Umbilical cord (tissue), 2 donors: ENCODE results near the gene OCLN. TPM values are rescaled to one million over a fixed set of nuclear protein-coding genes. Genes with fewer than 3 reads are reported as not detected.
A peak's percentile ranks its signal among the peaks of the same experiment; 100 is the strongest.
"Not testable (repeated sequence)": the region's sequence is repeated elsewhere in the genome, so short reads cannot be mapped to it uniquely, and the experiment has no call there.

Experiments used
- DNase-seq: peaks from one replicate; pipeline ENCODE4 v3.0.0-alpha.2; 2015; ENCODE audit warnings: low spot score
- total RNA-seq: library from RNA; depleted of rRNA; stranded (reverse); fragments of >200 nt; gene quantifications from one replicate; pipeline ENCODE4 v1.2.3, GENCODE V29; 2014; ENCODE audit warnings: low replicate concordance; ENCODE audit not compliant: insufficient read depth

OCLN gene, protein sequence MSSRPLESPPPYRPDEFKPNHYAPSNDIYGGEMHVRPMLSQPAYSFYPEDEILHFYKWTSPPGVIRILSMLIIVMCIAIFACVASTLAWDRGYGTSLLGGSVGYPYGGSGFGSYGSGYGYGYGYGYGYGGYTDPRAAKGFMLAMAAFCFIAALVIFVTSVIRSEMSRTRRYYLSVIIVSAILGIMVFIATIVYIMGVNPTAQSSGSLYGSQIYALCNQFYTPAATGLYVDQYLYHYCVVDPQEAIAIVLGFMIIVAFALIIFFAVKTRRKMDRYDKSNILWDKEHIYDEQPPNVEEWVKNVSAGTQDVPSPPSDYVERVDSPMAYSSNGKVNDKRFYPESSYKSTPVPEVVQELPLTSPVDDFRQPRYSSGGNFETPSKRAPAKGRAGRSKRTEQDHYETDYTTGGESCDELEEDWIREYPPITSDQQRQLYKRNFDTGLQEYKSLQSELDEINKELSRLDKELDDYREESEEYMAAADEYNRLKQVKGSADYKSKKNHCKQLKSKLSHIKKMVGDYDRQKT
- total RNA-seq: 12.5 TPM

DNA sequence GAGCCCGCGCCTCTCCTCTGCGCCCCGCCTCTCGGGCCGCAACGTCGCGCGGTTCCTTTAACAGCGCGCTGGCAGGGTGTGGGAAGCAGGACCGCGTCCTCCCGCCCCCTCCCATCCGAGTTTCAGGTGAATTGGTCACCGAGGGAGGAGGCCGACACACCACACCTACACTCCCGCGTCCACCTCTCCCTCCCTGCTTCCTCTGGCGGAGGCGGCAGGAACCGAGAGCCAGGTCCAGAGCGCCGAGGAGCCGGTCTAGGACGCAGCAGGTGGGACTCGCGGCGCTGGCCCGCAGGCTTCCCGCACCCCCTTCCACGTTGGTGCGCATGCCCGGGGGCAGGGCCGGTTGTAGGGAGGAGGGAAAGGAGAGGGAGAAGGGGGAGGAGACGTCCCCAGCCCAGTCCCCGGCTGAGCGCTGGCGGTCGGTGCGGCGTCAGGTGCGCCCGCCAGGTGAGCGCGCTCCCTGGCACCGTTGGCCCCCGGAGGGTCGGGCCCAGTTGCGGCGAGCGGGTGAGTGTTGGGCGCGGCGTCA is at the start of gene OCLN:
Gene OCLN (plus strand): TSS at position 400 of the 532 bp plus-strand sequence. CDS start 11,455 bp downstream, outside the sequence.
- peak; percentile 56 for DNase-seq

DNA sequence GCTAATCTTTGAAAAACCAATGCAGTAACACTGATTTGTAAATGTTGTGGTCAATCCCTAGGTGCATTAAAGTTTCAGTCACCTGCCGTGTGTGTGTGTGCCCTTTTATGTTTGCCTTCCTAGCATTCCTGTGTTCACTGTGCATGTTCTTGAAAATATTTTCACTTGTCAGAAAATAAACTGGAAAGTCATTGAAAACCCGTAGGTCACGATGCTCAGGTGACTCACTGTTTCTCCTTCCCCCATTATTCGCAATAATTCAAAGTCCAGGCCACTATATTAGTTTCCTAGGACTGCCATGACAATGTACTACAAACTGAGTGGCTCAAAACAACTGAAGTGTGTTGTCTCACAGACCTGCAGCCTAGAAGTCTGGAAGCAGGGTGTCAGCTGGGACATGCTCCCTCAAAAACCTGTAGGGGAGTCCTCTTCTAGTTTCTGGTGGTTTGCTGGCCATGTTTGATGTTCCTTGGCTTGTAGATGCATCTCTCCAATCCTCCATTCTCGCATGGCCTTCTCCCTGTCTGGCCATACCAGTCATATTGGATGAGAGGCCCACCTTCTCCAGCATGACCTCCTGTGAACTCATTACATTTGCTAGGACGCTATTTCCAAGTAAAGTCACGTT is 48.3 kb upstream of the OCLN start:
- no peak for DNase-seq

DNA sequence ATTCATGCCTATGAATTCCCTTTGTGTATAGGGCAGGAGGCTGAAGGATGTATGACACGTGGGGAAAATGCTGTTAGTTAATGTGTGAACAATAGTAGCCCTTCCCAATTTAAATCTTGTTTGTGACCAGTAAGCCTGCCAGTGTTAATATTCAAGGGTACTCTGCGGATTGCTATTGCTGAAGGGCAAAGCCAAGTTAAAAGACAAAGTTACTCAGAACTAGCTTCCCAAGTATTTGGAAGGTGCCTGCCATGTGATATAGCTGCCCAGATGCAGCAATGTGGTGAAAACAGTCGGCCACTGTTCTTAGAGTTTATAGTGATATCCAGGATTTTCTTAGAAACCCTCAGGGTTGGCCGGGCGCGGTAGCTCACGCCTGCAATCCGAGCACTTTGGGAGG is 43.1 kb upstream of the OCLN start:
- DNase-seq: no peak

DNA sequence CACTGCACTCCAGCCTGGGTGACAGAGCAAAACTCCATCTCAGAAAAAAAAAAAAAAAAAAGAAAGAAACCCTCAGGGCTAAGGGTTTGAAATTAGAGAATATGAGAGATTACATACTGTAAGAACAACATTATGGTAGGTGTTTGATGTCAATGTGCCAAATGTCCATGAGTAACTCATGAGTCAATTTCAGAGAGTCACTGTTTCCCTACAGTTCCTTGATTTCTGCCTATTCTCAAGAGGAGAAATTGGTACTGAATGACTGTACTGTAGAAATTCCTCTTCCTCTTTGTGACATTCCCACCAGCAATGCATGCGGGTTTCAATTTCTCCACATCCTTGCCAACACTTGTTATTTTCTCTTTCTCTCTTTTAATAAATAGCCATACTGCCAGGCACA is 42.5 kb upstream of the OCLN start:
- DNase-seq: no peak

DNA sequence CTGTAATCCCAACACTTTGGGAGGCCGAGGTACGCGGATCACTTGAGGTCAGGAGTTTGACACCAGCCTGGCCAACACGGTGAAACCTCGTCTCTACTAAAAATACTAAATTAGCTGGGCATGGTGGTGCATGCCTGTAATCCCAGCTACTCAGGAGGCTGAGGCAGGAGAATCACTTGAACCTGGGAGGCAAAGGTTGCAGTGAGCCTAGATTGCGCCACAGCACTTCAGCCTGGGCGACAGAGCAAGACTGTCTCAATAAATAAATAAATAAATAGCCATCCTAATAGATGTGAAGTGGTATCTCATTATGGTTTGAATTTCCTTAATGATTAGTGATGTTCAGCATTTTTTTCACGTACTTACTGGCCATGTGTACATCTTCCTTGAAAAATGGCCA is 42.1 kb upstream of the OCLN start:
- not testable (repeated sequence) for DNase-seq

DNA sequence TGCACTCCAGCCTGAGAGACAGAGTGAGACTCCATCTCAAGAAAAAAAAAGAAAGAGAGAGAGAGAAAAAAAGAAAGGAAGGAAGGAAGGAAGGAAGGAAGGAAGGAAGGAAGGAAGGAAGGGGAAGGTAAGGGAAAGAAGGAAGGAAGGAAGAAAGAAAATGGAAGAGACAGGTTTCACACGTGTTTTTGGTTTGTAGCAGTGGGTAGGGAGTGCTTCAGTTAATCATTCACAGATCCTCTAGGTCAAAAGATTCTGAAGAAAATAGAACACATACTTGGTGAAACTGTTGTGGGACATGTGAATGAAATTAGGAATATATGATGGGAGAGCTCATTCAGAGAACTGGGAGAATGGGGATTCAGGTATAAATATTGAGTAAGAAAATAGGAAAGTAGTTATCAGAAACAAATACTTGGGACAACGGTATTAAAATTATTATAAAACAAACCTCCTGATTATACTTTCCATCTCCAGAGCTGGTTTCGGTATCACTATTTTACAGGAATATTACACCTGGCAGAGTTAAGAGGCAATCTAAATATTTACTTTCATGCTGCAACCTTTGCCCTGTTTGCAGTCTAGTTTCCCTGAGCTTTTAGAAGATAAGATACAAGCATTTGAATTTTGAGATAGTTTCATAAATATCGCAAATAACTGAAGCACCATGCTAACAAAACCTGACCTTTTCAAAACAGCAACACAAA is 40.5 kb upstream of the OCLN start:
- DNase-seq: no peak

DNA sequence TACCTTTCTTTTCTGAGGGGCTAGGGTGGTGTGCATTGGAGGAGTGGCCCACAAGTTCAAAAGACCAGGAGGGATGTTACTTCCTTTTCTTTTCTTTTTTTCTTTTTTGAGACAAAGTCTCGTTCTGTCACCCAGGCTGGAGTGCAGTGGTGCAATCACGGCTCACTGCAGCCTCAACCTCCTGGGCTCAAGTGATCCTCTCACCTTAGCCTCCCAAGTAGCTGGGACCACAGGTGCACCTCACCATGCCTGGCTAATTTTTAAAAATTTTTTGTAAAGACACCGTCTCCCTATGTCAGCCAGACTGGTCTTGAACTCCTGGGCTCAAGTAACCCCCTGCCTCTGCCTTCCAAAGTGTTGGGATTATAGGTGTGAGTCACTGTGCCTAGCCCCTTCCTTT is 39.1 kb upstream of the OCLN start:
- not testable (repeated sequence) for DNase-seq

DNA sequence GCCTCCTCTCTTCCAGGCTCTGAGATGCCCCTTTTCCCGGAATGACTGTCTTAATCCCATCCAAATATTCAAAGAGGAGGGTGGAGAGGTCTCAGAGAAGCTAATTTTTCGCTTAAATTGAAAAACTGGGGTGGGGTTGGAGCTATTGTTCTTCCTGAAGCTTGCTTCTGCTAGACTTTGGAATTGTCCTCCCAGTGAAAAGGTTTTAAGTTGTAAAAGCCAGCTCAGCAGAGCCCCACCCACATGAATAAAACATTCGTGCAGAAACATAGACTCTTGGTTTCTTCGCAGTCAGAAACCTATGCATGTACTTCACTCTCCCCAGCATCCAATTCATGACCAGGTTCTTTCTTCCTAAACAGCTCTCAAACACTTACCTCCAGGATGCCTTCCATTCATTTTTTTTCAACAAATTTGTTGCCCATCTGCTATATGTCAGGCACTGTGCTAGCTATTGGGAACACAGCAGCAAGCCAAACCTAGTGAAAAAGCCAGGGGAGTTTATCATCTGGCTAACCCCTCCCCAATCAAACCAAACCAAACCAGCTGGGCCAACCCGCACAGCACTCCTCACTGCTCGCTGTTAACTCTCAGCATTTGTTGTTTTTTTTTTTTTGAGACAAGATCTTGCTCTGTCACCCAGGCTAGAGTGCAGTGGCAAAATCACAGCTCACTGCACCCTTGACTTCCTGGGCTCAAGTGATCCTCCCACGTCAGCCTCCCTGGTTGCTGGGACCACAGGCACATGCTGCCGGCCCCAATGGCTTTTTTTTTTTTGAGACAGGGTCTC is 37.9 kb upstream of the OCLN start:
- no peak for DNase-seq

DNA sequence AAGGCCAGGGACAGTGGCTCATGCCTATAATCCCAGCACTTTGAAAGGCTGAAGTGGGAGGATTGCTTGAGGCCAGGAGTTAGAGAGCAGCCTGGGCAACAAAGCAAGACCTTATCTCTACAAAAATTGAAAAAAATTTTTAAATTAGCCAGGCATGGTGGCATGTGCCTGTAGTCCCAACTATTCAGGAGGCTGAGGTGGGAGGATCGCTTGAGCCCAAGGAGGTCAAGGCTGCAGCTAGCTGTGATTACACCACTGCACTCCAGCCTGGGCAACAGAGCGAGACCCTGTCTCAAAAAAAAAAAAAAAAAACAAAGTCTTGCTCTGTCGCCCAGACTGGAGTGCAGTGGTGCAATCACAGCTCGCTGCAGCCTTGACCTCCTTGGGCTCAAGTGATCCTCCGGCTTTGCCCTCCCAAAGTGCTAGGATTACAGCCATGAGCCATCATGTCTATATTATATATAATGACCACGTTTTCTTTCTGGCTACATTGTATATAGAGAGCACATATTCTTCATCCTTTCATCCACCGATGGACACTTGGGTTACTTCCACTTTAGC is 37.1 kb upstream of the OCLN start:
- not testable (repeated sequence) for DNase-seq

DNA sequence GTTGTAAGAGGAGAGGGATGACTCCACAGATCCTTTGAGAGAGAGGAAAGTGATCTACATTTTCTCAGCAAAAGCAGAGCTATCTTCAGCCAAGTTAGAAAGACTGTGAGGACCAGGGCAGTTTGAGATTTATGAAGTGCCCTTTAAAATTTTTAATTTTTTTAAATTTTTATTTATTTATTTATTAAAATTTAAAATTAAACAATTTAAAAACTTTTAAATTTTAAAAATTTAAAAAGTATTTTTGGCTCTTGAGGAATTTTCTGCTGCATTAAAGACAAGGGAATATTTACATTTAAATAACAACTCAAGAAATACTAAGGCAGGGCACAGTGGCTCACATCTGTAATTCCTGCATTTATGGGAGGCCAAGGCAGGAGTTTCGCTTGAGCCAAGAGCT is 30.4 kb upstream of the OCLN start:
- no peak for DNase-seq

DNA sequence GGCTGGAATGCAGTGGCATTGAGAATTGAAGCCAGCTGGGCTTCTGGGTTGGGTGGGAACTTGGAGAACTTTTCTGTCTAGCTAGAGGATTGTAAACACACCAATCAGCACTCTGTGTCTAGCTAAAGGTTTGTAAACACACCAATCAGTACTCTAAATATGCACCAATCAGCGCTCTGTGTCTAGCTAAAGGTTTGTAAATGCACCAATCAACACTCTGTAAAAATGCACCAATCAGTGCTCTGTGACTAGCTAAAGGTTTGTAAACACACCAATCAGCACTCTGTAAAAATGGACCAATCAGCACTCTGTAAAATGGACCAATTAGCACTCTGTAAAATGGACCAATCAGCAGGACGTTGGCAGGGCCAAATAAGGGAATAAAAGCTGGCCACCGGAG is 26.2 kb upstream of the OCLN start:
- DNase-seq: not testable (repeated sequence)

DNA sequence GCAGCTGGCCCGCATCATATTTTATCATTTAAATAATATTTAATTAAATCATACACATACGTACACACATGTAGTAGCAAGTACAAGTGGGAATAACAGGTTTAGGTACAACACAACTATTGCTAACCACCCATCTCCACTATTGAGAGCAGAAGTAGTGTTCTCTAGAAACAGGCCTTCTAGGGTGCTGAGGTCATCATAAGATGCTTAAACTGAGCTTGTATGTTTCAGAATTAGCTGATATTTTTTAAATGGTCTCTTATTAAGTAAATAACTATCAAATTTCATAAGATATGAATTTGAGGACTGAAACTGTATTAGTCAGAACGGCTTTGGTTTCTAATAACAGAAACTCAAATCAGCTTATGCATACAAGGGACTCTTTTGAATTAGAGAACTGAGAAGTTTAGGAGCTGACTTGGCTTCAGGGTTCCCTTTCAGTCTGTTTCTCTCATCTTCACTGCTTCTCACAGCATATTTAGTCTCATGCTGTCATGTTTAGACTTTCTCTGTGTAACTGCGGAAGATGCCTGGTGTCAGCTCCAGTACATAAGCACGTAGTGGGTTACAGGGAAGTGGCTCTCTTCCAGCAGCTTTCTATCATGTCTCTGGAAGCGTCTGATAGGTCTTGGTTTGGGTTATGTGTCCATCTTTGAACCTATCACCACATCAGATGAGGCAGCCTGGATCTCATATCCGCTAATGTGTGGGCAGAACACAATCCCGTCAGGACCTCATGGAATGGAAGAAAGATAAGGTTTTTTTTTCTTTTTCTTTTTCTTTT is 25.0 kb upstream of the OCLN start:
- no peak for DNase-seq

DNA sequence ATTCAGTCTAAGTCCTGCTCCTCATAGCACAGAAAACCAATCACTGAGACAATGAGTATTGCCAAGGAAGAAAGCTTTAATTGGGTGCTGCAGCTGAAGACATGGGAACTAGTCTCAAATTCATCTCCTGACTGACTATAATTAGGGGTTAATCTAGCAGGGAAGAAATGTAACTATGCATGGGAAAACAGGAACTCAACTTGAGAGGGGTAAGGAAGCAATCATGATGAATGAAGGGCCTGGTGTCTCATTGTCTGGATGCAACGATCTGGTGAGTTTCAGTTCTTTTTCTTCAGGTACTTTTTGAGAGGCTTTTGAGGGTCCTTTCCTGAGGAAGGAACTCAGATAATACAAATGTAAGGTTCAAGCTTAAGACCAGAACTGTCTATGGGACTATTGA is 24.0 kb upstream of the OCLN start:
- no peak for DNase-seq

DNA sequence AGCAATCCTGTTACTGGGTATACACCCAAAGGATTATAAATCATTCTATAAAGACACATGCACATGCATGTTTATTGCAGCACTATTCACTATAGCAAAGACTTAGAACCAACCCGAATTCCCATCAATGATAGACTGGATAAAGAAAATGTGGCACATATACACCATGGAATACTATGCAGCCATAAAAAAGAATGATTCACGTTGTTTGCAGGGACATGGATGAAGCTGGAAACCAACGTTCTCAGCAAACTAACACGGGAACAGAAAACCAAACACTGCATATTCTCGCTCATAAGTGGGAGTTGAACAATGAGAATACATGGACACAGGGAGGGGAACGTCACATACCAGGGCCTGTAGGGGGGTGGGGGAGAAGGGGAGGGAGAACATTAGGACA is 21.1 kb upstream of the OCLN start:
- not testable (repeated sequence) for DNase-seq

DNA sequence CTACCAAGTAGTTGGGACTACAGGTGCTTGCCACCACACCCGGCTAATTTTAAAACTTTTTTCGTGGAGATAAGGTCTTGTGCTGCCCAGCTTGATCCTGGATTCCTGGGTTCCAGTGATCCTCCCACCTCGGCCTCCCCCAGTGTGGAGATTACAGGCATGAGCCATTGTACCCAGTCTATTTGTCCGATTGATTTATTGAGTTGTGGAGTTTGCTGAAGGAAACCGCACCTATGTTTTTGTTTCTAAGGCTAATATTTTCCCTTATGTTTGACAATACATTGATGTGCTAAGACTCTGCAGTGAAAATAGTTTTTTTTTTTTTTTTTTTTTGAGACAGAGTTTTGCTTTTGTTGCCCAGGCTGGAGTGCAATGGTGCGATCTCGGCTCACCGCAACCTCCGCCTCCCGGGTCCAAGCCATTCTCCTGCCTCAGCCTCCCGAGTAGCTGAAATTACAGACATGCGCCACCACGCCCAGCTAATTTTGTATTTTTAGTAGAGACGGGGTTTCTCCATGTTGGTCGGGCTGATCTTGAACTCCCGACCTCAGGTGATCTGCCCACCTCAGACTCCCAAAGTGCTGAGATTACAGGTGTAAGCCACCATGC is 20.0 kb upstream of the OCLN start:
- DNase-seq: not testable (repeated sequence)

DNA sequence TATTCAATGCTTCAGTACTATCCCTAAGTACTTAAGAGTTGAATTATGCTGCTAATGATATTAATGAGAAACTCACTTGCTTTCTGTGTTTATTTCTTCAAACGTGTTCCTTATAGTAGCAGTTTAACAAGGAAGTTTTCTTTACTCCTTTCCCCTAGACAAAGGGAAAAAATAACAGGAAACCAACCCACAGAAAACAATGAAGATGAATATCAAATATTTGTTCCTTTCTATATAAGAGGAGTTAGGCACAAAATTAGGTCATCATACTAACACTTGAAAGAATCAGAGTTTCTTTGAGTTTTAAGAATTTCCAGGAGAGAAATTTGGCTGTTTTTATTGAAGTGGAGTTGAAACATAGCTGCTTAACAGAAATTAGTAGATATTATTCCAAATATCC is 15.4 kb upstream of the OCLN start:
- no peak for DNase-seq

DNA sequence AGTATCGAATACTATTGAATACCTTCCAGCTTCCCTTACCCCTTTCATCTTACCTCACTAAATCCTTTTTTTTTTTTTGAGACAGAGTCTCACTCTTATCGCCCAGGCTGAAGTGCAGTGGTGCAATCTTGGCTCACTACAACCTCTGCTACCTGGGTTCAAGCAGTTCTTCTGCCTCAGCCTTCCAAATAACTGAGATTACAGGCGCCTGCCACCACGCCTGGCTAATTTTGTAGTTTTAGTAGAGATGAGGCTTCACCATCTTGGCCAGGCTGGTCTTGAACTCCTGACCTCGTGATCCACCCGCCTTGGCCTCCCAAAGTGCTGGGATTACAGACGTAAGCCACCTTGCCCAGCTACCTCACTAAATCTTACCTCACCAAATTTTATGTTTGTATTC is 14.3 kb upstream of the OCLN start:
- not testable (repeated sequence) for DNase-seq

DNA sequence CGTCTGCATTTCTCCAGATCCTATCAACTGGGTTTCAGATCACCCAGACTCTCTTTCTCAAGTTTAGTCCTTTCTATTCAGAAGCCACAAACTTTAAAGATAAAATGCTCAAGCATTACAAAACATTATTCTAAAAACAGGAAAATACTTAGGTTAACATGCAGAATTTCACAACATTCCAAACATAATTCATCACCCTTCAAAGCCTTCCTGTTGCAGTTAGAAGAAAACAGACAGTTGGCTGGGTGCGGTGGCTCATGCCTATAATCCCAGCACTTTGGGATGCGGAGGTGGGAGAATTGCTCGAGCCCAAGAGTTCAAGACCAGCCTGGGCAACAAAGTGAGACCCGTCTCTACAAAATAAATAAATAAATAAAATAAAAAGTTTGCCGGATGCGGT is 7.7 kb upstream of the OCLN start:
- DNase-seq: no peak

DNA sequence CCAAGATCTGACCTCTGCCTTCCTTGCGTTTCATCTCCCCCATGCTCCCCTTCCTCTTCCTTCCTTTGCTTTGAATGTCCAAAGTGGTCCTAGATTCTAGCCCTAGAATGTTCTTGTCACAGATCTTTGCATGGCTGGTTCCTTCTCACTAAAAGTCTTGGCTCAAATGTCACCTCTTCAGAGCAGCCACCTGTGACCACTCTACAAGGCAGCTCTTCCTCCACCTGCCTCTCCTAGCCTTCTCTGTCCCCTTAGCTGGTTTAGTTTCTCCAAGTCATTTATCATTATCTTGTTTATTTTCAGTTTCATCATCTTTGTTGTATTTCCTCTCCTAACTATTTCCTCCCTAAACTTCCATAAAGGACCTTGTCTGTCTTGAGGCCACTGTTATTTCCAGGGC is 7.1 kb upstream of the OCLN start:
- DNase-seq: no peak

DNA sequence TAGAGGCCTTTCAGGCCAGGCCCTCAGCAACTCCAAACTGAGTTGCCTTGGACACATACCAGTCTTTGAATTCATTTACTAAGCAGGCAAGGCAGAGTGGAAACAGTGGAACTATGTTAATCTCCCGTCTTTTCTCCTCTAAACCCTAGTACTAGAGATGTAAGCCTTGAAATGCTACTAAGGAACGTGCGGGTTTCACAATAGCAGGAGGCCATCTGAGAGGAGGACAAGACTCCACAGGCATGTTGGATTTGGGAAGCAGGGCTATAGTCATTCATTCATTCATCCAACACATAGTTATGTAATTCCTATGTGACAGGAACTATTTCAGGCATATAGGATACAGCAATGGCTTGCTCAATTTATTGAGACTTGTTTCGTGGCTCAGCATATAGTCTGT is 3.3 kb upstream of the OCLN start:
- DNase-seq: no peak
